ENCODE measurements around the gene DHX35.
A peak's percentile ranks its signal among the peaks of the same experiment; 100 is the strongest.

Gene DHX35

DNA sequence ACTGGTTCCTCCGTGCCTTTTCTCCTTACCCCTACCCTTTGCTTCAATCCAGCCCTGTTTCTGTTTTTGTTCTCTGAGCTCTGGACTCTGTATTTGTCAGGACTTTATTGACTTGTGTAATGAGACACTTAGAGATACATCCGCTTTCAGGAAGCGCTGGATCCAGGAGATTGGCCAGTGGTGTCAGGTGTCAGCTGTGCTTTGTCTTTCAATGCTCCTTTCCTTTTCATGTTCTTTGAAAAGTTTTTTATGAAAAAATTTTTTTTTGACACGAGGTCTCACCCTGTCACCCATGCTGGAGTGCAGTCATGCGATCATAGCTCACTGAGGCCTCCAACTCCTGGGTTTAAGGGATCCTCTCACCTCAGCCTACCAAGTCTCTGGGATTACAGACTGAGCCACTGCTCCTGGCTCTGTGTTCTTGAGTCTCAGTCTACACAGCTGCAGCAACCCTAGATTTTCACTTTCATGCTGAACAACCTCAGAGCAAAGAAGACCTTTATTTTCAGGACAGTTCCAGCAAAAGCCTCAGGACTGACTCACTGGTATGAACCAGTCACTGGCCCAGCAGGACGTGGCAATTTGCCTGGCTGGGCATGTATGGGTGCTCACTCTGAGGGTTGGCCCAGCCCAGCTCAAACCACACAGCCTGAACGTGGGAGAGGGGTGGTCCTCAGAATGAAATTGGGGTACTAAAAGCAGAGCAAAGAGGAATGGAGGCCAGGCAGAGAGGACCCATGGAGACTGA lies 108.5 kb downstream of the DHX35 start:
- TF ChIP-seq, protein P1, sequence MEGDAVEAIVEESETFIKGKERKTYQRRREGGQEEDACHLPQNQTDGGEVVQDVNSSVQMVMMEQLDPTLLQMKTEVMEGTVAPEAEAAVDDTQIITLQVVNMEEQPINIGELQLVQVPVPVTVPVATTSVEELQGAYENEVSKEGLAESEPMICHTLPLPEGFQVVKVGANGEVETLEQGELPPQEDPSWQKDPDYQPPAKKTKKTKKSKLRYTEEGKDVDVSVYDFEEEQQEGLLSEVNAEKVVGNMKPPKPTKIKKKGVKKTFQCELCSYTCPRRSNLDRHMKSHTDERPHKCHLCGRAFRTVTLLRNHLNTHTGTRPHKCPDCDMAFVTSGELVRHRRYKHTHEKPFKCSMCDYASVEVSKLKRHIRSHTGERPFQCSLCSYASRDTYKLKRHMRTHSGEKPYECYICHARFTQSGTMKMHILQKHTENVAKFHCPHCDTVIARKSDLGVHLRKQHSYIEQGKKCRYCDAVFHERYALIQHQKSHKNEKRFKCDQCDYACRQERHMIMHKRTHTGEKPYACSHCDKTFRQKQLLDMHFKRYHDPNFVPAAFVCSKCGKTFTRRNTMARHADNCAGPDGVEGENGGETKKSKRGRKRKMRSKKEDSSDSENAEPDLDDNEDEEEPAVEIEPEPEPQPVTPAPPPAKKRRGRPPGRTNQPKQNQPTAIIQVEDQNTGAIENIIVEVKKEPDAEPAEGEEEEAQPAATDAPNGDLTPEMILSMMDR (IDR thresholded peaks at IDR 0.05; ENCODE audit: extremely low read depth, missing control alignments): no peak
- no peak for DNase-seq (ENCODE audit: low spot score)

- no peak for DNase-seq (ENCODE audit: low spot score)
- TF ChIP-seq, protein P1 (IDR thresholded peaks at IDR 0.05; ENCODE audit: extremely low read depth, missing control alignments): no peak
Measured at GRCh38 chr20:39072132-39072531, 110.0 kb downstream of the DHX35 start.

GRCh38 chr20:39072653-39073052 lies 110.5 kb downstream of the DHX35 start:
- TF ChIP-seq, protein P1 (IDR thresholded peaks at IDR 0.05; ENCODE audit: extremely low read depth, missing control alignments): no peak
- DNase-seq (ENCODE audit: low spot score): no peak

DNA sequence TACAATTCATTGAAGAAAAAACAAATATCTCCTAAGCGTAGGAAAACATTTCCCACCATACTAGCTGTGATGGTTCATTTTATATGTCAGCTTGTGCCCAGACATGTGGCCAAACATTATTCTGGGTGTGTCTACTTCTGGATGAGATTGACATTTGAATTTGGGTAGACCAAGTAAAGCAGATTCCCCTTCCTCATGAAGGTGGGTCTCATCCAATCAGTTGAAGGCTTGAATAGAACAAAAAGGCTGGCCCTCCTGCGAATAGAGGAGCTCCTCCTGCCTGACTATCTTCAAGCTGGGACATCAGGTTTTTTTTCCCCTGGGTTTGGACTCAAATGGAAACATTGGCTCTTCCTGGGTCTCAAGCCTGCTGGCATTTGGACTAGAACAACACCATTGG lies 113.6 kb downstream of the DHX35 start:
- no peak for DNase-seq (ENCODE audit: low spot score)
- TF ChIP-seq, protein P1 (IDR thresholded peaks at IDR 0.05; ENCODE audit: extremely low read depth, missing control alignments): no peak

GRCh38 chr20:39076958-39077357 lies 114.8 kb downstream of the DHX35 start:
- TF ChIP-seq, protein P1 (IDR thresholded peaks at IDR 0.05; ENCODE audit: extremely low read depth, missing control alignments): no peak

GRCh38 chr20:39080326-39080725 lies 118.2 kb downstream of the DHX35 start:
- no peak for DNase-seq (ENCODE audit: low spot score)
- TF ChIP-seq, protein P1 (IDR thresholded peaks at IDR 0.05; ENCODE audit: extremely low read depth, missing control alignments): no peak

More at GRCh38 chr20:39076958-39077357, 114.8 kb downstream of the DHX35 start:
- DNase-seq (ENCODE audit: low spot score): no peak

DNA sequence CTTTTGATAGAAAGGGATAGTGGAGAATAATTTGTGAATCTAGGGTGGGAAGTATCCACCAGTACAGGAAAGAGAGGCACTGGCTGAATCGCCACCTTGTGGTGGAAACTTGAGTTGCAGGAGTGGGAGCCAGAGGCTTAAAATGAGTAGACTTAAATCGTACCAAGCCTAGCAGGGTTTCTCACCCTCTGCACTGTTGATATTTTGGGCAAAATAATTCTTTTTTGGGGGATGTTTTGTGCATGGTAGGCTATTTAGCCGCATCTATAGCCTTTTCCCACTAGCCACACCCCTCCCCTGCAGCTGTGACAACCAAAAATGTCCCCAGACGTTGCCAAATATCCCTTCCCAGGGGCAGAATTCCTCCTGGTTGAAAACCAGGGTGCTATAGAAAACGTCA lies 119.1 kb downstream of the DHX35 start:
- peak; percentile 85 for DNase-seq (ENCODE audit: low spot score)
- TF ChIP-seq, protein P1 (IDR thresholded peaks at IDR 0.05; ENCODE audit: extremely low read depth, missing control alignments): peak; percentile 91

Measured in GM20000 (cell line).